Trophoblast cell (in vitro differentiated cells and primary cell): ENCODE data around the gene S100PBP.

ENCODE experiments used
- DNase-seq, 2 donors: peaks; one replicate each; pipeline ENCODE4 v3.0.0-alpha.2; 2016
- H2AFZ ChIP-seq: 2 replicates; pipeline ENCODE4 v1.6.1; 2013; ENCODE audit warnings: low read length, moderate library complexity, mild to moderate bottlenecking; ENCODE audit not compliant: insufficient read depth, poor library complexity
- H2AK5ac ChIP-seq: 2 replicates; pipeline ENCODE4 v1.6.1; 2013; ENCODE audit warnings: mild to moderate bottlenecking, low read length
- H2BK120ac ChIP-seq: 2 replicates; pipeline ENCODE4 v1.6.1; 2013; ENCODE audit warnings: low read length, mild to moderate bottlenecking, moderate library complexity; ENCODE audit not compliant: insufficient read depth, poor library complexity
- H2BK12ac ChIP-seq: 2 replicates; pipeline ENCODE4 v1.6.1; 2013; ENCODE audit warnings: mild to moderate bottlenecking, low read length, moderate library complexity
- H2BK5ac ChIP-seq: 2 replicates; pipeline ENCODE4 v1.6.1; 2013; ENCODE audit warnings: low read length, low read depth, moderate library complexity, mild to moderate bottlenecking; ENCODE audit not compliant: poor library complexity
- H3K14ac ChIP-seq: 2 replicates; pipeline ENCODE4 v1.6.1; 2013; ENCODE audit warnings: mild to moderate bottlenecking, low read length
- H3K18ac ChIP-seq: 2 replicates; pipeline ENCODE4 v1.6.1; 2013; ENCODE audit warnings: mild to moderate bottlenecking, low read length
- H3K23ac ChIP-seq: 2 replicates; pipeline ENCODE4 v1.6.1; 2013; ENCODE audit warnings: low read length
- H3K27ac ChIP-seq: 2 replicates; pipeline ENCODE4 v1.5.1; 2013; ENCODE audit warnings: low read depth, mild to moderate bottlenecking, inconsistent platforms, low read length, moderate library complexity
- H3K27me3 ChIP-seq: 2 replicates; pipeline ENCODE4 v1.6.1; 2013; ENCODE audit warnings: inconsistent platforms, mild to moderate bottlenecking, low read length, moderate library complexity; ENCODE audit not compliant: insufficient read depth
- H3K36me3 ChIP-seq, 2 experiments: 1 replicate in 1 of 2; 2 replicates in 1 of 2; pipeline ENCODE4 v1.6.1; 2013; ENCODE audit warnings: low read length in 2 of 2, mild to moderate bottlenecking in 2 of 2, moderate library complexity in 1 of 2; ENCODE audit not compliant: insufficient read depth in 2 of 2, control insufficient read depth in 1 of 2
- H3K4ac ChIP-seq: 2 replicates; pipeline ENCODE4 v1.6.1; 2013; ENCODE audit warnings: low read depth, mild to moderate bottlenecking, low read length, moderate library complexity
- H3K4me1 ChIP-seq, 2 experiments: 1 replicate in 1 of 2; 2 replicates in 1 of 2; pipeline ENCODE4 v1.6.1; 2013; ENCODE audit warnings: low read length in 2 of 2, mild to moderate bottlenecking in 2 of 2, moderate library complexity in 1 of 2; ENCODE audit not compliant: insufficient read depth in 2 of 2, control insufficient read depth in 1 of 2
- H3K4me2 ChIP-seq: 2 replicates; pipeline ENCODE4 v1.6.1; 2013; ENCODE audit warnings: inconsistent platforms, mild to moderate bottlenecking, low read length, moderate library complexity
- H3K4me3 ChIP-seq: 2 replicates; pipeline ENCODE4 v1.5.1; 2013; ENCODE audit warnings: mild to moderate bottlenecking, low read depth, low read length, inconsistent platforms
- H3K79me1 ChIP-seq: one replicate; pipeline ENCODE4 v1.6.1; 2013; ENCODE audit warnings: low read length
- H3K79me2 ChIP-seq: 2 replicates; pipeline ENCODE4 v1.6.1; 2013; ENCODE audit warnings: low read length, mild to moderate bottlenecking; ENCODE audit not compliant: control insufficient read depth, insufficient read depth, poor library complexity
- H3K9ac ChIP-seq: 2 replicates; pipeline ENCODE4 v1.6.1; 2013; ENCODE audit warnings: mild to moderate bottlenecking, low read length
- H3K9me3 ChIP-seq: 2 replicates; pipeline ENCODE4 v1.6.1; 2013; ENCODE audit warnings: low read depth, mild to moderate bottlenecking, control low read depth, inconsistent platforms, low read length; ENCODE audit not compliant: insufficient read depth
- H4K12ac ChIP-seq: 2 replicates; pipeline ENCODE4 v1.6.1; 2013; ENCODE audit warnings: low read depth, mild to moderate bottlenecking, low read length, moderate library complexity
- H4K8ac ChIP-seq: 2 replicates; pipeline ENCODE4 v1.6.1; 2013; ENCODE audit warnings: low read depth, mild to moderate bottlenecking, low read length, moderate library complexity
- H4K91ac ChIP-seq: one replicate; pipeline ENCODE4 v1.6.1; 2013; ENCODE audit warnings: low read depth, mild to moderate bottlenecking, low read length, moderate library complexity
- WGBS: extraction: QIAGEN DNeasy Blood & Tissue Kit; methylation state at CpG from one replicate; pipeline ENCODE4 v1.1.7; 2013; ENCODE audit warnings: missing lambda C conversion rate; ENCODE audit not compliant: insufficient read length, insufficient coverage; ENCODE audit errors: extremely low coverage; 5-methylcytosine and 5-hydroxymethylcytosine counted together

Gene S100PBP

DNA sequence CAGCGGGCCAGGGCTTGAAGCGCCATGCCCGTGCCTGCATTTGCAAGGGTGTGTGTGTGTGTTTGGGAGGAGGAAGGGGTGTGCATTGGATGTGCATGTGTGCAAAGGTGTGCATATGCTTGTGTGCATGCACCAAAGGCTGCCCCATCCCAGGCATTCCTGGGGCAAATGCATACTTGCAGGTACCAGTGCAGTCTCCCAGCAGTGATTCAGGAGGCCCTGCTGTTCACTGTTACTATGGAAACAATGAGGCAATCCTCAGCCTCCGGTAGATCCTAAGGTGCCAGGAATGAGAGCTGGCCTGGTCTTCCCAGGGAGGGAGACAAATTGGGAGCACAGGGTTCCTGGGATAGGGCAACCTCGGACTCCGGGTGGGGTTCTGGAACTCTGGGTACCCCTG lies 60.7 kb downstream of the S100PBP start:
- Histone ChIP-seq H2BK5ac (no peak overlapping the region), H4K91ac (no peak overlapping the region), H3K27ac (no peak overlapping the region), H3K23ac (no peak overlapping the region), H3K18ac (no peak overlapping the region), H3K4me1 (no peaks in the 10 kb centered on the region), H2BK12ac (no peak overlapping the region), H2BK120ac (no peak overlapping the region), H3K79me1 (no peaks in the 10 kb centered on the region), H3K79me2 (no peaks in the 10 kb centered on the region), H2AFZ (no peak overlapping the region), H4K12ac (no peak overlapping the region), H3K4me2 (no peak overlapping the region), H3K9ac (no peak overlapping the region), H2AK5ac (no peak overlapping the region), H3K4me3 (no peak overlapping the region), H3K9me3 (no peaks in the 10 kb centered on the region), H3K14ac (no peak overlapping the region), H3K4ac (no peak overlapping the region), H4K8ac (no peak overlapping the region), H3K27me3 (no peaks in the 10 kb centered on the region), H3K36me3 (no peaks in the 10 kb centered on the region)
- WGBS = no CpG with 5 or more reads among the region's 6 CpGs
- DNase-seq = peak; percentile 58 to 87

- no peak overlapping the region for H4K91ac ChIP-seq
- no peaks in the 10 kb centered on the region for H3K79me2 ChIP-seq
- DNase-seq = peak; percentile 20 to 61
- H4K12ac ChIP-seq = no peak overlapping the region
- no peak overlapping the region for H3K4ac ChIP-seq
- H3K27ac ChIP-seq = no peak overlapping the region
- H2AK5ac ChIP-seq = no peak overlapping the region
- no peak overlapping the region for H3K4me3 ChIP-seq
- no peaks in the 10 kb centered on the region for H3K36me3 ChIP-seq
- no peak overlapping the region for H2AFZ ChIP-seq
- WGBS = no CpG with 5 or more reads among the region's 5 CpGs
- H3K23ac ChIP-seq = no peak overlapping the region
- H3K18ac ChIP-seq = no peak overlapping the region
- H3K27me3 ChIP-seq = no peaks in the 10 kb centered on the region
- H4K8ac ChIP-seq = no peak overlapping the region
- H2BK120ac ChIP-seq = no peak overlapping the region
- no peak overlapping the region for H3K4me2 ChIP-seq
- H3K4me1 ChIP-seq = no peaks in the 10 kb centered on the region
- no peaks in the 10 kb centered on the region for H3K9me3 ChIP-seq
- H2BK12ac ChIP-seq = no peak overlapping the region
- H3K9ac ChIP-seq = no peak overlapping the region
- no peak overlapping the region for H3K14ac ChIP-seq
- no peaks in the 10 kb centered on the region for H3K79me1 ChIP-seq
- no peak overlapping the region for H2BK5ac ChIP-seq
Measured at GRCh38 chr1:32878637-32879041, 61.2 kb downstream of the S100PBP start.

DNA sequence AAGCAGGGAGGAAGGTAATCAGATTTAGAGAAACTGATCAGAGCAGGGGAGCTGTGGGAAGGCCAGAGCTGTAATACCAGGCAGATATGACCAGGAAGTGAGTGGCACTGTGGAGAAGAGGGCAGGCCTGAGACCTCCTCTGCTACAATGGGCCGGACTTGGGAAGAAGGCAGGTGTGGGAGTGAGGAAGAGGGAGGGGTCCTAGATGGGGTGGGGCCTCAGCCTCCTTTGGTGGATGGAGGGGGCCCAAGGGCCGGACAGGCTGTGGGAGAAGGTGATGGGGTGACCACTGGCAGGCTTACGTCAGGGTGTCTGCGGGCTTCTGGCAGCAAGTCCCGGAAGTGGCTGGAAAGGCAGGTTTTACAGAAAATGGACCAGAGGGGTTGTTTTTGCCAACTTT lies 63.8 kb downstream of the S100PBP start:
- Histone ChIP-seq H2AK5ac (no peak overlapping the region), H4K91ac (no peak overlapping the region), H3K14ac (no peak overlapping the region), H3K4me1 (peaks cover 0 to 2% of the 10 kb centered on the region in 2 experiments), H2BK12ac (no peak overlapping the region), H3K4me3 (no peak overlapping the region), H2BK120ac (no peak overlapping the region), H2BK5ac (no peak overlapping the region), H4K12ac (no peak overlapping the region), H3K79me2 (no peaks in the 10 kb centered on the region), H2AFZ (no peak overlapping the region), H3K27ac (no peak overlapping the region), H3K27me3 (peaks cover 9% of the 10 kb centered on the region), H3K9ac (no peak overlapping the region), H3K9me3 (no peaks in the 10 kb centered on the region), H3K36me3 (no peaks in the 10 kb centered on the region), H3K4ac (no peak overlapping the region), H4K8ac (no peak overlapping the region), H3K4me2 (no peak overlapping the region), H3K18ac (no peak overlapping the region), H3K79me1 (no peaks in the 10 kb centered on the region), H3K23ac (no peak overlapping the region)
- no peak for DNase-seq
- WGBS = no CpG with 5 or more reads among the region's 5 CpGs

DNA sequence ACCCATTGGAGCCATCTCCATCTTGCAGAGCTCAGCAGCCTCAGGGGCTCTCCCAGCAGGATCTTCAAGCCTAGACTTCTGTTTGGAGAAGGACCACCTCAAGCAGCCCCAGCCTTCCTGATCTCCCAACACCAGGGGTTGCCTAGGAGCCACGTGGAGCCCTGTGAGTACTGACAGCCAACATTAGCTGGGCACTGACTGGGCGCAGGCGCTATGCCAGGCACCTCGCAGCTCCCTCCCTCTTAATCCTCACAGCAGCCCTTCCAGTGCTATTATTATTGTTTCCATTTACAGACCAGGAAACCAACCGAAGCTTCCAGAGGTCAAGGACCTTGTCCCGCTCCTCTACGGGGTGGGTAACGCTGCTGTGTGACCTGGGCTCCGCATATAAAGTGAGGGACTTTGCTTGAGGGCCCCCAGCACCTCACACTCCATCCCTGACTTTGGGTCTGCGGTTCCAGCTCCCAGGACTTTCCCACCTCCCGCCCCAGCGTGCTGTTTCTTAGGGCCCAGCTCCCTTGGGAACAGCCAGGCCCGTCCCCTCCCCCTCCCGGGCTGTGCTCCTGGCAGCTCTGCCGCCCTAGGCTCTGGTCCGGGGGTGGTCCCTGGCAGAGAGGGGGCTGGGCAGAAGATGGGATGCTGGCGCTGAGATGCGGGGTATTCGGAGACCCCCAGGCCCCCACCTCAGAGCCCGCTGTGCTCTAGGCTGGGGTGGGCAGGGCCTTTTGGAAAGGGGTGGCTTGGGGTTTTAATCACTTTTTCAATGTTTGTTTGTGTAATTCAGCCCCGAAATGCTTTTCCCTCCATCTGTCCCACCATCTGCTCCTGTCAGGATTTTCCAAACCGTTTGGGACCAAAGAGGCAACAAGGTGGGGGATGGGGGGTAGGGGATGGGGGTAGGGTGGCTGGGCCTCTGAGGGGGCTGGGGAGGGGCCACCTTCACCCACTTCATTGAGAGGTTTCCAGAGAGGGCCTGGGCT lies 64.7 kb downstream of the S100PBP start:
- Histone ChIP-seq H3K4me1 (peaks cover 0 to 2% of the 10 kb centered on the region in 2 experiments), H3K9ac (no peak overlapping the region), H4K12ac (no peak overlapping the region), H2AK5ac (no peak overlapping the region), H2BK5ac (no peak overlapping the region), H3K79me2 (no peaks in the 10 kb centered on the region), H2BK120ac (no peak overlapping the region), H3K79me1 (no peaks in the 10 kb centered on the region), H3K23ac (no peak overlapping the region), H3K4me2 (no peak overlapping the region), H3K27me3 (peaks cover 9% of the 10 kb centered on the region), H2AFZ (no peak overlapping the region), H3K14ac (no peak overlapping the region), H3K27ac (no peak overlapping the region), H2BK12ac (no peak overlapping the region), H3K9me3 (no peaks in the 10 kb centered on the region), H4K8ac (no peak overlapping the region), H3K36me3 (no peaks in the 10 kb centered on the region), H3K4ac (no peak overlapping the region), H3K18ac (no peak overlapping the region), H3K4me3 (no peak overlapping the region), H4K91ac (no peak overlapping the region)
- WGBS = no CpG with 5 or more reads among the region's 22 CpGs
- DNase-seq = no peak
